MM.1S (cell line): ENCODE results near the gene GRAMD1B.

Source experiments
- CTCF ChIP-seq: fragments of 300-600 bp; sonication (generic); IDR thresholded peaks from 2 replicates; pipeline ENCODE4 v1.5.1; 2016; ENCODE audit warnings: antibody characterized with exemption, low read length, mixed read lengths
- EZH2 ChIP-seq: fragments of 300-600 bp; sonication (generic); optimal IDR thresholded peaks from 2 replicates; pipeline ENCODE3; 2017; ENCODE audit warnings: low read depth, mild to moderate bottlenecking, antibody characterized with exemption, low read length, mixed read lengths

- TF ChIP-seq CTCF = no peak
- no peak for TF ChIP-seq EZH2
These were observed 74.3 kb downstream of the GRAMD1B start for GRCh38 chr11:123504401-123504800.
